Stimulated activated CD4-positive, alpha-beta T cell treated with anti-CD3 and anti-CD28 coated beads, Interleukin-1b, Interleukin-23, amount 100 ng/mL, for 24 hours (primary cell): Measurements from ENCODE around the gene VAMP2.
"Not testable (repeated sequence)": the region's sequence is repeated elsewhere in the genome, so short reads cannot be mapped to it uniquely, and the experiment has no call there.

Source experiments
- DNase-seq, 4 experiments: peaks; one replicate each; pipeline ENCODE4 v3.0.0-alpha.2; 2020; ENCODE audit warnings: low read depth in 4 of 4, low spot score in 1 of 4

VAMP2 gene

DNA sequence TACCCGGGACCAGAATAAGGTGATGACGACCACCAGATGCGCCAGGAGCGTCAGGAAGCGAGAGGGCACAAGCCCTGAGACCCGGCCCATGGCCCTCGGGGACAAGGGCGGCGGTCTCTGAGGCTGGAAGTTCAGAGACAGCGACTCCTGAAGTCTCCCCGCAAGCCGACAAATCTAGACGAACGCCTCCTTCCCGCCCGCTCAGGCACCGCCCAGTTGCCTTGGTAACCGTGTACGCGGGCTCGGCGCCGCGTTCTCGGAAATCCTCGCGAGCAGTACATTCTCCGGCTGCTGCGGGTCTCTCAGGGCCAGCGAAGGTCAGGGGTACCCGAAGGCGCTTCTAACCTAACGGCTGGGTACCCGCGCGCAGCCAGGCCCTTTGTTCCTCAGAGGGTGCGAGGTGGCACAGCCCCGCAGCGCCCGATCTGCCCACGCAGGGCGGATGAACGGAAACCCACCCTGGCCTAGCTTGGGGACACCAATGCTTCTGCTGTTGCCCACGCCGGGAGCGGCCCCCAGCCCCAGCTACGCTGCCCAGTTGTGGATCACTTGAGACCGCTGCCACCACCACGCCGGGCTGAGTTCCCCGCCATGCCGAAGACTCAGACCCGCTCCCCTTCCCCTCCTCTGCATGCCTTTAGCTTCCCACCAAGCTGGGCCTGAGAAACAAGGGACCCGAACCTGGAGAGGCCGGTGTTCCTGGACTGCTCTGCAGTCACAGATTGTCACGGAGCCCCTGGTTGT lies 13.6 kb upstream of the VAMP2 start, which contains the start of gene TMEM107:
Gene TMEM107, minus strand, starts transcription at position 184 of the 744 bp plus-strand sequence. Its CDS starts 94 bp downstream, at position 90.
- DNase-seq, result peak in 3 of 4 experiments; percentile 67 to 81 (median 81)

DNA sequence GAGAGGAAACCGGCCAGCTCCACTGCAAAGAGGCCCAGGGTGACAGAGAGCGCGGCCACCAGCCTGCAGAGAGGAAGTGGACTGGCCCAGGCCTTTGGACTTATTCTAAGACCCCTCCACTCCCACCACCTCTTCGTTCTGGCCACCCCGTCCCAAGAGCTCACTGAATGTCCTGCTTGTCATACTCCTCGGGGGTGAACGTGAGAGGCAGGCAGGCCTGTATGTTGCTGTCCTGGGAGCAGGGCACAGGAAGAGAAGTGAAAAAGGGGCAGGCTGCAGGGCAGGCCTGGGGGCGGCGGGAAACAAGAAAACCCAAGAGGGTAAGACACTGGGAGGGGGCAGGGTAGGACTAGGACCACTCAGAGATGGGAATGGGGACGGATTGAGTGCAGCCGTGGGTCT lies 13.0 kb upstream of the VAMP2 start:
- DNase-seq, result no peak

DNA sequence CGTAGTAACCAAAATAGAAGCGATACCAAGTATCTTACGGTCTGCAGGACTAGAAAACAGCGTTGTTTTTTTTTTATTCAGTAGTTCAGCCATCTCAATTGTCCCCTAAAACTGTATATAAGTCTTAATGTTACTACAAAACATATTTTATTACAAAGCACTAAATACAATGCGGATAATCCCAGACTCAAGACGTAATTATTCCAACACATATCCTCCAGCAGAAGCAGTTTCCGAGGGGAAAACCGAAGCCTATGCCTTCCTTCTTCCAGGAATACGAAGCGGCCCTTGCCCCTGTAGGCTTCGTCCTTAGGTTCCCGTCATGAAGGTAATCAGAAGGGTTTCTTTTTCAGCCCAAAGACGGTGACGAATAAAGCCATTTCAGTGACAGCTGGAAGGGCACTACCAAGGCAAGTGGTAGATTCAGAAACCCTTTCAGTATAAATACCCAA lies 11.1 kb upstream of the VAMP2 start:
- DNase-seq, result no peak

DNA sequence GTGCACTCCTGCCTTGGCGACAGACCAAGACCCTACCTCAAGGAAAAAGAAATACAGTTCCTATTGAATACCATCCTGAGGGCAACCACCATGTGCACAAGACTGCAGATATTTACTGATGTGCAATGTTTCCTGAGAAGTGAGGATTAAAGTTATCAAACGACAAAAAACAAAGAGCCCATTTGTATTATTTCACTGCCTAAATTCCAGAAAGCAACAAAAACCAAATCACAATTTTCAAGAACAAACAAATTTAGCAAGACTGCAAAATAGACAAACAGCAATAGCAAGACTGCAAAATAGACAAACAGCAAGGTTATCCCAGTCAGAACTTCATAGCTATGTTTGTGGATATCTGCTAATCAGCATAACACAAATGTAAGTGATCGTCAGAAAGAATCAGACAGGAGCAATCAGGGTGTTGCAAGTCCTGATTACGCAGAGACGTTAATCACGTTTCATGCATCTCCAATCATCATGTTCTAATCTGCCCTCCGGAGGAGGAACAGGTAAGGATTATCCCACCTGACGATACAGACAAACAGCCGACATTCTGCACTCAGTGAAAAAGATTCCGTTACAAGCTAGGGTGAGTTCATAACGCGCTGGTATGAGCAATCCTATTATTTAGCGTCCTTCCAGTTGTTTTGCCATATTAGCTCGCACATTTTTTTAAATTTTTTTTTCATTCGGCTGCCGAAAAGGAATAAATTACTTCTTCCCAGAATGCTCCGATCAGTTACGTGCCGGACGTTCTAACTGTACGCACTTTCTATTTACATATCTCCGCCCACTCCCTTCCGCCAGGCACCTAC lies 10.5 kb upstream of the VAMP2 start:
- DNase-seq, result peak in 1 of 4 experiments; percentile 74

DNA sequence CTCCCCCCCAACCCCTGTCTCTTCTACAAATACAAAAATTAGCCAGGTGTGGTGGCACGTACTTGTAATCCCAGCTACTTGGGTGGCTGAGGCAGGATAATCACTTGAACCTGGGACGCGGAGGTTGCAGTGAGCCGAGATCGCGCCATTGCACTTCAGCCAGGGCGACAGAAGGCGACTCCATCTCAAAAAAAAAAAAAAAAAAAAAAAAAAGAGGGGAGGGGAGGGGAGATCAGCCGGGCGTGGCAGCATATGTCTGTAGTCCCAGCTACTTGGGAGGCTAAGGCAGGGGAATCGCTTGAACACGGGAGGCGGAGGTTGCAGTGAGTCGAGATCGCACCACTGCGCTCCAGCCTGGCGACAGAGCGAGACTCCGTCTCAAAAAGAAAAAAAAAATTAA lies 7.4 kb upstream of the VAMP2 start:
- DNase-seq, result not testable (repeated sequence)

DNA sequence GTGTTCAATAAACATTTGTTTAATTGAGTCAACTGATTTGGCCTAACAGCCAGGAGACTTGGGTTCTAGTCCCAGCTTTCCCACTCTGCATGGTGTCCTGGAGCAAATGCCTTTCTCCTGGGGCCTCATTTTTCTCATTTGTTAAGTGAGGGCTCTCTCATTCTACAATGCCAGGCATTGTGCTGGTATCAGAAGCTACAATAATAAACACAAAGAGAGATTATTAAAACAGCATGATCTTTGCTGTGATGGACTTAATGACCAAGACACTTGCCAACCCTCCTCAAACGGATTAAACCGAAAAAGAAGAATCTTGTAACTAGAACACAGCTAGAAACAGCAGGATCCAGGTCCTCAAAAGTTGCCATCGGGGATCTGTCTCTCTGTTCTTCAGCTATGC lies 4.8 kb upstream of the VAMP2 start:
- DNase-seq, result no peak

DNA sequence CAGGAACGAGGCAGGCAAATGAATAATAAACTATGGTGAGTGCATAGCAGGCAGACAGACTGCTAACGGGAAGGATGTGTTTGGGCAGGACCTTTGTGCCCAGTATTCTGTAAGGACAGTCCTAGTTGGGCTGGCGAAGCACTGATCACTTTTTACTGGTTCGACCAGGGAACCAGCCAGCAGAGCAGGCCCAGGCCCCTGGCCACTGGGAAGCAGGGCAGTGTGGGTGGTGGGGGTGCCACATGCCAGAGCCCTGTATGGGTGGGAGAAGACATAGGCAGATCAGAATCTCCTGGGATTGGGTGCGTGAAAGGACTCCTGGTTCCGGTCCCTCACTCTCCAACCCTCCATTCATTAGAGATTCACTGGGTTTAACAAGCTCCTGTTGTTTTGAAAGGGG lies 4.0 kb upstream of the VAMP2 start:
- no peak for DNase-seq

DNA sequence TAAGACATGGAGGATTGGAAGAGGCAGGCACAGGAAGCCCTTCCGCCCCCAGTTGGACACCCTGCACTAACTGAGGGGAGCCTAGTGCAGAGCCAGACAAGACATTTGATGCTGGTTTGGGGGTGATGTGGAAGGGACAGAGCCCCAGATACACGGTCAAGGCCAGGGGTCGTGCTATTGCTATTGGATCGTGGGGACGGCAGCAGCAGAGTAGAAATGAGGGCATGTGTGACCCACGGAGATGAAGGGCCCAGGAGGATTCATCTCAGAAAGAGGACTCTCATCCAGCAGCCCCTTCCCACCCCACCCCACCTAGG lies 2.0 kb upstream of the VAMP2 start:
- DNase-seq, result no peak

DNA sequence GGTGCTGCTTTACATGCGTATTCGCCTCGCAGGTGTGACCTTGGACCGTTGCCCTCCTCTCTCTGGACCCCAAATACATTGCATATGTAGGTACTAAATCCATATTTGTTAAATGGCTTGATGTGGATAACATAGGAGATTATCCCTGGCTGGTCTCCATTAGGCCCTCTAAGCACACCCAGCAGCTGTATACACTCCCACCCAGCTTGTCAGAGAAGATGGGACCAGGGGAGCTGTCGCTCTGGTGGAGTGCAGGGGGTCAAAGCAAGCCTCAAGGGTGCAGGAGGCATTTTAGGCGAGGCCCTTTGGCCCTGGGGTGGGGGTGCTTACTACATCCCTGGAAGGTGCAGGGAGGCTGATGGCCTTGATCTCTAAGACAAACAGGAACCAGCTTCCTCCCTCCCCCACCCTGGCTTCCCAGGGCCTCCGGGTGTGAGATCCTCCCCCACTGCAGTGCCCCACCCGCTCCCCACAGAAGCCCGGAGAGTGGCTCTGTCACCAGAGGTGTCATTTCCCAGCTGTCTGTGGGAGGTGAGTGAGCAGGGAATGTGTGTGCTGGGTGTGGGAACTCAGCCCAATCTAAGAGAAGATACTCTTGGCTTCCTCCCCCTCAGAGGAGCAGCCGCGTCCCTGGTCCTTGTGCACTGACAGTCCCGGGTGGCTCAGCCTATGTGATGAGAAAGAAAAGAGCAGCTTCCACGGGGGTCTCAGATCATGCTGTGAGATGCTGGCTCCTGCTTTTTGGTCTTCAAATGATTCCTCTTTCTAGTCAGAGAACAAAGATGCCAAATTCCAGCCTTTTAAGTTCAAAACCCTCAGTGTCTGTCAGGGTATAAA lies 1.4 kb upstream of the VAMP2 start:
- peak in 2 of 4 experiments; percentile 68 to 80 for DNase-seq

DNA sequence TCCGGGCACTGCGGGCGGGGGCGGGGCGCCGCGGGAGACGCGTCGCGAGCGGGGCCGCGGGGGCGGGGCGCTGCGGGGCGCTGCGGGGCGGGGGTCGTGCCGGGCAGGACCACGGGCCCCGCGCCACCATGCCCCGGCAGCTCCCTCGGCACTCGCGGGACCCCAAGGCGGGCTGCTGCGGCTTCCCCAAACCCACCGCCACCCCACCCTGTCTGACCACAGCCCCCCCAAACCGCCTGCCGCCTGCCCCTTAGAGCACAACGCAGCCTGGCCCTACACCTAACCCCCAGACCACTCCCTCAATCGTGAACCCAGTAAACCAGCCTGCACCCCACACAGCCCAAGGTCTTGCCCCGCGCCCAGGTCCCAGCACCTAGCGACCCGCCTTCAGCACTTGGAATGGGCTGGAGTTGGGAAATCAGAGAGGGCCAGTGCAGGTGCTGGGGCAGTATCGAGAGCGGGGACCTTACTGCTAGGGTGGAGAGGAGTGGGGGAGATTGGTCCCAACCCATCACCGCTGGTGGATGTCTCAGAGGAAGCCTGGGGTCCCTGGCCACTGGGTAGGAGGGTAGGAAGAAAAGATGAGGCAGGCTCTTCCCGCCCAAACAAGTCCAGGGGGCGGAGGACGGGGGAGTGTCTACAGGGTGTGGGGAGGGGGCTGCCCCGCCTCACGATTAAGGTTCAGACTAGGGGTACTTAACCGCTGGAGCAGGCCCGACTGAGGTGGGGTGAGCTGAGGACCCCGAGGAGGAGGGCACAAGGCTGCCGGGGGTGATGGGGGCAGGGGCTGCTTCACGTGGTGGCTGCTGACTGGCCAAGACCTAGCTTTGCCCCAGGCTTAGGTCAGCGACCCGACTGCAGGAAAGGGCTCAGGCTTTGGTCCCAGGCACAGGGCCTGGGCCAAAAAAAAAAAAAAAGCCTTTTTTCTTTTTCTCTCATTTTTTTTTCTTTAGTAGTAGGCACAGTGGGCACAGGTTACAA lies 539 bp upstream of the VAMP2 start:
- no peak for DNase-seq

DNA sequence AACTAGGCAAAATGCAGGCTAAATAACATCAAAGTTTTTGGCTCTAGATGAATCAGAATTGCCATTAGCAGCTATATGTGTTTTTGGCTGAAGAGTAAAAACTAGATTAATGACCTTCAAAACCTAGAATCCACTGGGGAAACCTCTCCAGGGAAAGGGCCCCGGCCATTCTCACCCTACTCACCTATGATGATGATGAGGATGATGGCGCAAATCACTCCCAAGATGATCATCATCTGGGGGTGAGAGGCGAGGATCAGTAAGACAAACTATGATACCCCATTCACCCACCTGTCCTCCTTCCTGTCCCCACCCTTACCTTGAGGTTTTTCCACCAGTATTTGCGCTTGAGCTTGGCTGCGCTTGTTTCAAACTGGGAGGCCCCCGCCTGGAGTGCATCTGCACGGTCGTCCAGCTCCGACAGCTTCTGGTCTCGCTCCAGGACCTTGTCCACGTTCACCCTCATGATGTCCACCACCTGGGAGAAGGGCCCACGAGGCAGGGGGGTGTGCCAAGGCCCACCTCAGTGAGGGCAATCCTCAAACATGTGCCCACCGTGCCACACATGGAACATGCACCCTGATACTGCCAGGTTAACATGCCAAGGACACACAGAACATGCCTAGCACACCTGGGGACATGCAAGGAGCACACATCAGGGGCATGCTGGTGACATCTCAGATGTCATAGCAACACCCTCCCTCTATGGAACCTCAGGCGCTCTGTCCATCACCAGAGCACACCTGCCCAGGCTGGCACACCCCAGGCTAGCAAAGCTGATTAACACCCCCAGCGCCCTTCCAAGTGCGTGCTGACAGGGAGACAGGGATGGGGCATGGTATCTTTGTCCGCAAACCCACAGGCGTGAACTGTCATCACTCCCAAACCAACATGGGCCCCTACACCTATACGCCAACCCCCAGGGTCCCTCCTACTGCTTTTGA lies 1.2 kb downstream of the VAMP2 start:
- no peak for DNase-seq

DNA sequence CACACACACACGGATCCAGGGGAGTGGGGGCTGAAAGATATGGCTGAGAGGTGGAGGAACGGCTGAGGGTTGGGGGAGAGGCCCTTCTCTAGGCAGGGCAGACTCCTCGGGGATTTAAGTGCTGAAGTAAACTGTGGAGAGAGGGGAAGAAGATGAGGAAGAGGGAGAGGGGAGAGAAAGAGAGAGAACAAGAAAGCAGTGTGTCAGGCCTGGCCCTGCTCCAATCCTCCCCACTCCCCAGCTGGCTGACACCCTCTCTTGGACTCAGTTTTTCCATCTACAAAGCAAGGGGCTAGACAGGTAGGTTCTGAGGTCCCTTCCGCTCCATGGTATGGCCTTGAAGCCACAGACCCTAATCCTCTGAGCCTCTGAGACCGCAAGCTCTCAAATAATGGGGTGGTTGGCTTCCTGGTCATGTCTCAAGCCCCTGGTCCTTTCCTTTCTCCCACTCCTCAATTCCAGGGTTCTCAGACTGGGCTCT lies 2.0 kb downstream of the VAMP2 start:
- DNase-seq, result no peak

DNA sequence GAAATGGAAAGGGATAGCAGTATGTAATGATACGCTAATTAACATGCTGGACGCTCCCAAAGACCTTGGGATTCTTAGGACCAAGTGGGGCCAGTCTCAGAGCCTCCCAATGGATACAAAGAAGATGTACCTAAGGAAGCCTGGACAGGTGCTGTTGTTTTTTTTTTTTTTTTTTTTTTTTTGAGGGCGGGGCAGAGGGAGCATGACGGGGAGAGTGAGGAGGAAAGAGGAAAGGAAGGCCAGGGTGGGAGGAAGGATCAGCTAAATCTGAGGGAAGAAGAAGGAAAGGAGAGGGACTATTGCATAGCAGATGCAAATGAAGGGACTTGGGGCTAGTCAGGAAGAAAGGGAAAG lies 2.5 kb downstream of the VAMP2 start:
- no peak for DNase-seq

DNA sequence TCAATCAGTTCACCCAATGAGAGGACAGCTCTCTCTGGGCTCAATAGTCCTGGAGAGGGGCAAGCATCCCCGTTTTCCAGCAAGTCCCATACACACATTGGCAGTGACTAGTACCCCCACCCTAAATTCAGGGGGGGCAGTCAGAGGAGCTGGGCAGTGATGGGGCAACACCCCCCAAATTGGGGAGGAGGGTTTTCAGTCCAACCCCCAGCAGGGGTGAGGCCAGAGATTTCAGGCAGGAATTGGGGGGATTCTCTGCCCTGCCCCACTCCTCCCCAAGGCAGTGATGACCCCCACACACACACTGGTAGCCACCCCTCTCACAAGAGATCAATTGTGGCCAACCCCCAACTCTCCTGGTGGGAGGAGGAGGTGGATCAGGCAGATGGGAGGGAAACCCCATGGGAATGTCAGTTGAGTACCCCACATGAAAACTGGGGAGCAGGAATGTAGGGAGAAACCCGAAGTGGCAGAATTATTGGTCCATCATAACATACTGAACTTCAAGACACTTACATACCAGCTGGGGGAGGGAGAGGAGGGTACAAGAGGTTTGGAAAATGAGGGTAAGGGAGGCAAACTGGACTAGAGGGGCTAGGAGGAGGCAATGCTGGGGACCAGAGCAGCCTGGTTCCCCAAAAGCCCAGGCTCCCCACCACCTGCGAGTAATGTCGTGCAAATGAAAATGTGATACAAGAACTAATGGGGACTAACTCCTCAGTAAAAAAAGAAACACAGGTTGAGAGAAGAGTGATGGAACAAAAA lies 3.1 kb downstream of the VAMP2 start:
- DNase-seq, result no peak

DNA sequence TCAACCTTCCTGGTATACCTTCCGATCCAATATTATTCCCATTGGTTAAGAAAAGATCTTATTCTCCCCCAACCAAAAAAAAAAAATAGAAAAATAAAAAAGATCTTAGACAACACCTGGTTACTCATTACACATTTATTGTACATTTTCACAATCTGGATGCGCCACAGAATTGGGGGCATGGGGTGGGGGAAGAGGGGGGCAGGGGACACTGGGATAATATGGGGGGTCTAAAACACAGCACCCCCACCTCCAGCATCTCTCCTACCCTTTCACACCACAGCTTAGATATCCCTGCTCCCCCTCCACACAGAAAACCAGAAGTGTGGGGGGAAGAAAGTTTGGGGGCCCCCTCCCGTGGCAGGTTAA lies 3.7 kb downstream of the VAMP2 start:
- no peak for DNase-seq

DNA sequence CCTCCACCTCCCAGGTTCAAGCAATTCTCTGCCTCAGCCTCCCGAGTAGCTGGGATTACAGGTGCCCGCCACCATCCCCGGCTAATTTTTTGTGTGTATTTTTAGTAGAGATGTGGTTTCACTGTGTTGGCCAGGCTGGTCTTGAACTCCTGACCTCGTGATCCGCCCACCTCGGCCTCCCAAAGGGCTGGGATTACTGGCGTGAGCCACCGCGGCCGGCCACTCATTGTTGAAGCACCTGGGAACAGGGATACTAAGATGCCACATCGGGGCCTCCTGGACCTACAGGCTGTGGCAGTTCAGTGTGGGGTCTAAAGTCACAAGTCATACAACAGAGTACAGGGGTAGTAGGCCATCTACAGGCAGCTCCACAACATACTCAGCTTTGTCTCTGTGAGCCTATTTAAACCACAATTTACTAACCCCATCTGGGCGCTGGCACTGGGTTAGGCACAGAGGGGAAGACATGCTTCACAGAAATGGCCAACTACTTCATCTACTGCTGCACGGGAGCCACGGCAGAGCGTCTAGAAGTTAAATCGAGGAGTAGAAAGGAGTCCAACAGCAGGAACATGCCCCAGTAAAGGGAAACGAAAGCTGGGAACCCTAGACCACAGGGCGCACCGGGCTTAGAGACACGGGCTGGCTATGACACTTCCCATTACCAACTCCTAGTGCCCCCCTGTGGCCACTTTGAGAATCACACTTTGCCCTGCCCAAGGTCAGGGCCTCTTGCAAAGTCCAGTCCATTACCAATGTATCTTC lies 4.3 kb downstream of the VAMP2 start:
- DNase-seq, result peak; percentile 67 to 89 (median 82)

DNA sequence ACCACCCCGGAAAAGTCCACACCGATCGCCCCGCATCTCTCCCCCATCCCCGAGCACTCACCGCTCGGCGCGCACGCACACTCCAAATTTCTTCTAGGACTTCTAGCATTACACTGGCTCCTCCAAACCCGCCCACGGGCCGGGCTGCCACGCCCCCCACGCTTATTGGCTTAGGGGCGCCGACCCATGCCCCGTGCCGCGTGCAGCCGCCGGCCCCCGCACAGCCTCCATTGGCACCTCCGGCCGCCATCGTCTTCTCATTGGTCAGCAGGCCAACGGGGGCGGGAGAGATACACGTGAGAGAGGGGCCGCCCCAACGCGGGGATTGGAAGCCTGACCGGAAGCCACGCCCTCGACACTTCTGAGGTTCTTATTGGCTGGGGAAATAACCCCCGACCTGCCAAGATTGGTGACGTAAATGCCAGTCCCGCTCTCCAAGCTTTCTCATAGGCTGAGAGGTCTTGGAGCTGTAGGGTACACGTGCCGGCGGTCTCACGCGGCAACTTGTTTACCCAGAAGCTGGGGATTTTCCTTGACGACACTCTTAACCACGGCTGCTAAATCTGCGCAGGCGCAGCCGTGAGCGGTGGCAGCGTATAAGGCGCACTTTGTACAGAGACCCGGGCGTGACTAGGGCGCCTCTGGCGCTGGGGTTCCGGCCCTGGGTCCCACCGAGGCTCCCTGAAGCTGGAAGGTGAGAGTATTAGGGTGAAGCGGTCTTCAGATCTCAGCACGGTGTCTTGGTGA lies 6.3 kb downstream of the VAMP2 start:
- peak; percentile 97 to 100 (median 100) for DNase-seq
